Adrenal gland (tissue), 12 donors: ENCODE data around the gene SLC6A3. TPM values are rescaled to one million over a fixed set of nuclear protein-coding genes. Genes with fewer than 3 reads are reported as not detected.

Experiments
- DNase-seq, 7 donors: peaks; one replicate each; pipeline ENCODE4 v3.0.0-alpha.2; 2019 to 2020
- H3K27ac ChIP-seq, 5 donors: fragments of 200-600 bp; sonication (generic) in 4 of 5; 1 replicate in 3 of 5; 2 replicates in 2 of 5; pipeline versions ENCODE4 v1.5.1 to v1.8.0; 2016 to 2020; ENCODE audit warnings: mild to moderate bottlenecking in 1 of 5
- H3K27me3 ChIP-seq: fragments of 200-600 bp; 2 replicates; pipeline ENCODE4 v1.8.0; 2021
- H3K36me3 ChIP-seq, 2 donors: fragments of 200-600 bp; replicated peaks in 1 of 2; 1 replicate in 1 of 2; 2 replicates in 1 of 2; pipeline versions ENCODE4 v1.5.1 to v1.8.0; 2018 to 2022
- H3K4me1 ChIP-seq, 2 donors: fragments of 200-600 bp; replicated peaks in 1 of 2; 1 replicate in 1 of 2; 2 replicates in 1 of 2; pipeline versions ENCODE4 v1.5.1 to v1.8.0; 2018 to 2021
- H3K4me3 ChIP-seq, 4 donors: fragments of 200-600 bp; sonication (generic) in 3 of 4; one replicate each; pipeline ENCODE4 v1.5.1; 2016 to 2018
- H3K9me3 ChIP-seq, 3 donors: fragments of 200-600 bp; sonication (generic) in 1 of 3; replicated peaks in 1 of 3; 1 replicate in 2 of 3; 2 replicates in 1 of 3; pipeline versions ENCODE4 v1.5.1 to v1.8.0; 2016 to 2021
- CTCF ChIP-seq, 6 experiments: fragments of 450-650 bp in 4 of 6; fragments of 200-600 bp in 2 of 6; sonication (generic) in 1 of 6; IDR thresholded peaks; 1 replicate in 5 of 6; 2 replicates in 1 of 6; pipeline versions ENCODE4 v1.5.1 to v1.8.0; 2016 to 2021; ENCODE audit warnings: antibody characterized with exemption in 6 of 6, mild to moderate bottlenecking in 2 of 6, moderate library complexity in 1 of 6
- POLR2A ChIP-seq, 2 donors: fragments of 450-650 bp; IDR thresholded peaks; one replicate each; pipeline ENCODE4 v1.6.1; 2017; ENCODE audit warnings: antibody characterized with exemption in 2 of 2, mild to moderate bottlenecking in 2 of 2, moderate library complexity in 1 of 2
- WGBS, 4 donors: extraction: QIAGEN DNeasy Blood & Tissue Kit in 2 of 4; methylation state at CpG; one replicate each; pipeline versions ENCODE4 v1.1.5 to v1.1.7; 2013 to 2017; 5-methylcytosine and 5-hydroxymethylcytosine counted together
- intact Hi-C, 2 donors: fragments of 100-400 bp; cut with DNase I; formaldehyde crosslinking; loops; one replicate each; pipeline versions ENCODE4 v1.14.1 to v1.15.0; 2022 to 2023
- polyA plus RNA-seq, 3 donors: library from polyadenylated mRNA; stranded (reverse); fragments of 200-250 nt in 2 of 3; fragments of 350-450 nt in 1 of 3; fragmentation: Illumina TruSeq in 1 of 3; extraction: RNeasy Lipid Tissue Mini Kit (QIAGEN cat#74804) in 1 of 3; gene quantifications; one replicate each; pipeline ENCODE4 v1.2.3, GENCODE V29; 2013 to 2014
- total RNA-seq, 9 donors: library from RNA; depleted of rRNA in 4 of 9; stranded (reverse); fragments of >200 nt in 4 of 9; fragments of 120-200 nt in 1 of 9; fragmentation: NEBNext Ultra II Directional in 1 of 9; extraction: Animal tissue kit (Norgen Biotek cat#: 25700) in 1 of 9; gene quantifications; one replicate each; pipeline versions ENCODE4 v1.1.0 to v1.2.4, GENCODE V29; 2013 to 2023
- donor health status: healthy with polysubstance abuse.
- donor health status: Bipolar disorder and iron deficiency.
- donor health status: DM: yes; HTN: yes; CAD: no.
- donor health status: DM: no; HTN: no; CAD: no.
- donor health status: DM: no; HTN: no; CAD: no.
- donor health status: DM: yes; HTN: yes; CAD: no.

SLC6A3 gene
- total and polyA plus RNA-seq, 12 donors = 0.10 TPM; not detected in 11

- no peak for DNase-seq
- WGBS, 4 donors = 2 to 29% (median 7%) methylated on average over 6 to 68 of the region's 68 CpGs
- TF ChIP-seq CTCF (IDR thresholded peaks at IDR 0.05) (no peak), POLR2A (IDR thresholded peaks at IDR 0.05) (no peak)
- peak overlapping the region in 1 of 4 donors; percentile 11 for H3K4me3 ChIP-seq
- no peaks in the 10 kb centered on the region for H3K4me1 ChIP-seq
- H3K36me3 ChIP-seq = no peaks in the 10 kb centered on the region
- intact Hi-C loops = no loop called here
- H3K27me3 ChIP-seq = peaks cover 56% of the 10 kb centered on the region
- no peaks in the 10 kb centered on the region for H3K9me3 ChIP-seq
- no peak overlapping the region for H3K27ac ChIP-seq
These were observed 665 bp downstream of the SLC6A3 start for GRCh38 chr5:1444361-1445189.

GRCh38 chr5:1443991-1444360 lies 1.3 kb downstream of the SLC6A3 start:
- Histone ChIP-seq H3K9me3 (no peaks in the 10 kb centered on the region), H3K27ac (no peak overlapping the region), H3K36me3 (no peaks in the 10 kb centered on the region), H3K4me3 (no peak overlapping the region), H3K27me3 (peaks cover 58% of the 10 kb centered on the region), H3K4me1 (no peaks in the 10 kb centered on the region)
- TF ChIP-seq CTCF (IDR thresholded peaks at IDR 0.05) = no peak
- TF ChIP-seq POLR2A (IDR thresholded peaks at IDR 0.05) = no peak
- WGBS, 4 donors = 50 to 71% (median 53%) methylated on average over 4 to 15 of the region's 15 CpGs
- DNase-seq = no peak
- intact Hi-C loops = no loop called here

- TF ChIP-seq POLR2A (IDR thresholded peaks at IDR 0.05) (no peak), CTCF (IDR thresholded peaks at IDR 0.05) (no peak)
- peaks cover 58% of the 10 kb centered on the region for H3K27me3 ChIP-seq
- intact Hi-C loops = no loop called here
- DNase-seq = no peak
- no peaks in the 10 kb centered on the region for H3K9me3 ChIP-seq
- H3K4me1 ChIP-seq = no peaks in the 10 kb centered on the region
- H3K36me3 ChIP-seq = no peaks in the 10 kb centered on the region
- H3K27ac ChIP-seq = no peak overlapping the region
- 69 to 72% (median 69%) methylated on average over 5 to 9 of the region's 9 CpGs for WGBS, 4 donors
- no peak overlapping the region for H3K4me3 ChIP-seq
These were observed 2.1 kb downstream of the SLC6A3 start for GRCh38 chr5:1443171-1443570.

GRCh38 chr5:1442222-1443145 lies 2.8 kb downstream of the SLC6A3 start:
- no peak overlapping the region for H3K27ac ChIP-seq
- H3K9me3 ChIP-seq = no peaks in the 10 kb centered on the region
- 62 to 68% (median 65%) methylated on average over 30 to 36 of the region's 36 CpGs for WGBS, 4 donors
- intact Hi-C loops = no loop called here
- H3K36me3 ChIP-seq = no peaks in the 10 kb centered on the region
- no peak for DNase-seq
- peaks cover 58% of the 10 kb centered on the region for H3K27me3 ChIP-seq
- TF ChIP-seq POLR2A (IDR thresholded peaks at IDR 0.05) = no peak
- TF ChIP-seq CTCF (IDR thresholded peaks at IDR 0.05) = no peak
- H3K4me3 ChIP-seq = no peak overlapping the region
- no peaks in the 10 kb centered on the region for H3K4me1 ChIP-seq
